ENCODE data around the gene EDC4.
A peak's percentile ranks its signal among the peaks of the same experiment; 100 is the strongest.

EDC4 gene

GRCh38 chr16:67879936-67880335 is 7.1 kb downstream of the EDC4 start:
- DNase-seq (ENCODE audit: low read depth), result no peak

GRCh38 chr16:67880584-67880983 is 7.7 kb downstream of the EDC4 start:
- no peak for DNase-seq (ENCODE audit: low read depth)

GRCh38 chr16:67881621-67882161 is 8.8 kb downstream of the EDC4 start:
- DNase-seq (ENCODE audit: low read depth), result no peak

- no peak for DNase-seq (ENCODE audit: low read depth)
Measured at GRCh38 chr16:67882374-67883145, 9.7 kb downstream of the EDC4 start.

GRCh38 chr16:67883146-67883871 is 10.5 kb downstream of the EDC4 start:
- DNase-seq (ENCODE audit: low read depth), result no peak

GRCh38 chr16:67883872-67884261 is 11.0 kb downstream of the EDC4 start:
- no peak for DNase-seq (ENCODE audit: low read depth)

- no peak for DNase-seq (ENCODE audit: low read depth)
Measured at GRCh38 chr16:67884684-67885083, 11.8 kb downstream of the EDC4 start, which contains the start of gene NRN1L. Gene NRN1L (plus strand): TSS chr16:67884885. CDS start chr16:67884904, 19 bp downstream.

- no peak for DNase-seq (ENCODE audit: low read depth)
Measured at GRCh38 chr16:67885545-67885944, 12.7 kb downstream of the EDC4 start.

- DNase-seq (ENCODE audit: low read depth), result no peak
Measured at GRCh38 chr16:67885976-67886375, 13.1 kb downstream of the EDC4 start.

- DNase-seq (ENCODE audit: low read depth), result no peak
Measured at GRCh38 chr16:67886387-67886786, 13.5 kb downstream of the EDC4 start.

- no peak for DNase-seq (ENCODE audit: low read depth)
Measured at GRCh38 chr16:67888331-67888730, 15.5 kb downstream of the EDC4 start.

GRCh38 chr16:67892375-67892774 is 19.5 kb downstream of the EDC4 start:
- no peak for DNase-seq (ENCODE audit: low read depth)

GRCh38 chr16:67892899-67893742 is 20.3 kb downstream of the EDC4 start, which contains the start of gene PSKH1:
Gene PSKH1 (plus strand): TSS chr16:67893254. CDS start chr16:67908750, 15,496 bp downstream.
- DNase-seq (ENCODE audit: low read depth), result peak; percentile 71

- DNase-seq (ENCODE audit: low read depth), result no peak
Measured at GRCh38 chr16:67893743-67894399, 21.0 kb downstream of the EDC4 start.

GRCh38 chr16:67897231-67897630 is 24.4 kb downstream of the EDC4 start:
- no peak for DNase-seq (ENCODE audit: low read depth)

GRCh38 chr16:67901734-67902133 is 28.9 kb downstream of the EDC4 start:
- no peak for DNase-seq (ENCODE audit: low read depth)

- no peak for DNase-seq (ENCODE audit: low read depth)
Measured at GRCh38 chr16:67902831-67903230, 30.0 kb downstream of the EDC4 start.

GRCh38 chr16:67907397-67908180 is 34.7 kb downstream of the EDC4 start:
- no peak for DNase-seq (ENCODE audit: low read depth)

GRCh38 chr16:67909056-67909742 is 36.3 kb downstream of the EDC4 start:
- DNase-seq (ENCODE audit: low read depth), result no peak

GRCh38 chr16:67910158-67910557 is 37.3 kb downstream of the EDC4 start:
- DNase-seq (ENCODE audit: low read depth), result no peak

Measured in HS-5 (cell line).